Trophoblast cell (in vitro differentiated cells and primary cell): Measurements from ENCODE around the gene ANK2.

ENCODE experiments used
- DNase-seq, 2 donors: peaks; one replicate each; pipeline ENCODE4 v3.0.0-alpha.2; 2016
- H2AFZ ChIP-seq: 2 replicates; pipeline ENCODE4 v1.6.1; 2013; ENCODE audit warnings: low read length, moderate library complexity, mild to moderate bottlenecking; ENCODE audit not compliant: insufficient read depth, poor library complexity
- H2AK5ac ChIP-seq: 2 replicates; pipeline ENCODE4 v1.6.1; 2013; ENCODE audit warnings: mild to moderate bottlenecking, low read length
- H2BK120ac ChIP-seq: 2 replicates; pipeline ENCODE4 v1.6.1; 2013; ENCODE audit warnings: low read length, mild to moderate bottlenecking, moderate library complexity; ENCODE audit not compliant: insufficient read depth, poor library complexity
- H2BK12ac ChIP-seq: 2 replicates; pipeline ENCODE4 v1.6.1; 2013; ENCODE audit warnings: mild to moderate bottlenecking, low read length, moderate library complexity
- H2BK5ac ChIP-seq: 2 replicates; pipeline ENCODE4 v1.6.1; 2013; ENCODE audit warnings: low read length, low read depth, moderate library complexity, mild to moderate bottlenecking; ENCODE audit not compliant: poor library complexity
- H3K14ac ChIP-seq: 2 replicates; pipeline ENCODE4 v1.6.1; 2013; ENCODE audit warnings: mild to moderate bottlenecking, low read length
- H3K18ac ChIP-seq: 2 replicates; pipeline ENCODE4 v1.6.1; 2013; ENCODE audit warnings: mild to moderate bottlenecking, low read length
- H3K23ac ChIP-seq: 2 replicates; pipeline ENCODE4 v1.6.1; 2013; ENCODE audit warnings: low read length
- H3K27ac ChIP-seq: 2 replicates; pipeline ENCODE4 v1.5.1; 2013; ENCODE audit warnings: low read depth, mild to moderate bottlenecking, inconsistent platforms, low read length, moderate library complexity
- H3K27me3 ChIP-seq: 2 replicates; pipeline ENCODE4 v1.6.1; 2013; ENCODE audit warnings: inconsistent platforms, mild to moderate bottlenecking, low read length, moderate library complexity; ENCODE audit not compliant: insufficient read depth
- H3K36me3 ChIP-seq, 2 experiments: 1 replicate in 1 of 2; 2 replicates in 1 of 2; pipeline ENCODE4 v1.6.1; 2013; ENCODE audit warnings: low read length in 2 of 2, mild to moderate bottlenecking in 2 of 2, moderate library complexity in 1 of 2; ENCODE audit not compliant: insufficient read depth in 2 of 2, control insufficient read depth in 1 of 2
- H3K4ac ChIP-seq: 2 replicates; pipeline ENCODE4 v1.6.1; 2013; ENCODE audit warnings: low read depth, mild to moderate bottlenecking, low read length, moderate library complexity
- H3K4me1 ChIP-seq, 2 experiments: 1 replicate in 1 of 2; 2 replicates in 1 of 2; pipeline ENCODE4 v1.6.1; 2013; ENCODE audit warnings: low read length in 2 of 2, mild to moderate bottlenecking in 2 of 2, moderate library complexity in 1 of 2; ENCODE audit not compliant: insufficient read depth in 2 of 2, control insufficient read depth in 1 of 2
- H3K4me2 ChIP-seq: 2 replicates; pipeline ENCODE4 v1.6.1; 2013; ENCODE audit warnings: inconsistent platforms, mild to moderate bottlenecking, low read length, moderate library complexity
- H3K4me3 ChIP-seq: 2 replicates; pipeline ENCODE4 v1.5.1; 2013; ENCODE audit warnings: mild to moderate bottlenecking, low read depth, low read length, inconsistent platforms
- H3K79me1 ChIP-seq: one replicate; pipeline ENCODE4 v1.6.1; 2013; ENCODE audit warnings: low read length
- H3K79me2 ChIP-seq: 2 replicates; pipeline ENCODE4 v1.6.1; 2013; ENCODE audit warnings: low read length, mild to moderate bottlenecking; ENCODE audit not compliant: control insufficient read depth, insufficient read depth, poor library complexity
- H3K9ac ChIP-seq: 2 replicates; pipeline ENCODE4 v1.6.1; 2013; ENCODE audit warnings: mild to moderate bottlenecking, low read length
- H3K9me3 ChIP-seq: 2 replicates; pipeline ENCODE4 v1.6.1; 2013; ENCODE audit warnings: low read depth, mild to moderate bottlenecking, control low read depth, inconsistent platforms, low read length; ENCODE audit not compliant: insufficient read depth
- H4K12ac ChIP-seq: 2 replicates; pipeline ENCODE4 v1.6.1; 2013; ENCODE audit warnings: low read depth, mild to moderate bottlenecking, low read length, moderate library complexity
- H4K8ac ChIP-seq: 2 replicates; pipeline ENCODE4 v1.6.1; 2013; ENCODE audit warnings: low read depth, mild to moderate bottlenecking, low read length, moderate library complexity
- H4K91ac ChIP-seq: one replicate; pipeline ENCODE4 v1.6.1; 2013; ENCODE audit warnings: low read depth, mild to moderate bottlenecking, low read length, moderate library complexity
- WGBS: extraction: QIAGEN DNeasy Blood & Tissue Kit; methylation state at CpG from one replicate; pipeline ENCODE4 v1.1.7; 2013; ENCODE audit warnings: missing lambda C conversion rate; ENCODE audit not compliant: insufficient read length, insufficient coverage; ENCODE audit errors: extremely low coverage; 5-methylcytosine and 5-hydroxymethylcytosine counted together

The ANK2 gene

GRCh38 chr4:113293043-113293560 lies 243.6 kb downstream of the ANK2 start:
- Histone ChIP-seq H3K4me2 (no peak overlapping the region), H3K9me3 (no peaks in the 10 kb centered on the region), H3K27ac (no peak overlapping the region), H3K4me1 (peaks cover 2 to 3% of the 10 kb centered on the region in 2 experiments), H4K12ac (no peak overlapping the region), H2BK12ac (no peak overlapping the region), H2BK120ac (no peak overlapping the region), H3K36me3 (no peaks in the 10 kb centered on the region), H3K14ac (no peak overlapping the region), H3K18ac (no peak overlapping the region), H2AFZ (no peak overlapping the region), H2BK5ac (no peak overlapping the region), H3K79me1 (no peaks in the 10 kb centered on the region), H3K27me3 (no peaks in the 10 kb centered on the region), H3K79me2 (no peaks in the 10 kb centered on the region), H4K8ac (no peak overlapping the region), H3K23ac (no peak overlapping the region), H2AK5ac (no peak overlapping the region), H3K4me3 (no peak overlapping the region), H4K91ac (no peak overlapping the region), H3K9ac (no peak overlapping the region), H3K4ac (no peak overlapping the region)
- WGBS: no CpG with 5 or more reads among the region's 9 CpGs
- DNase-seq: no peak

- H3K9ac ChIP-seq: no peak overlapping the region
- H2BK12ac ChIP-seq: no peak overlapping the region
- WGBS: no CpG with 5 or more reads among the region's 4 CpGs
These were observed 244.2 kb downstream of the ANK2 start for GRCh38 chr4:113293674-113294073.

GRCh38 chr4:113294908-113295307 lies 245.5 kb downstream of the ANK2 start:
- Histone ChIP-seq H3K36me3 (no peaks in the 10 kb centered on the region), H3K14ac (no peak overlapping the region), H3K79me1 (no peaks in the 10 kb centered on the region), H2BK5ac (no peak overlapping the region), H3K23ac (no peak overlapping the region), H4K91ac (no peak overlapping the region), H2AFZ (no peak overlapping the region), H3K79me2 (no peaks in the 10 kb centered on the region), H4K8ac (no peak overlapping the region), H3K4me1 (peaks cover 2 to 3% of the 10 kb centered on the region in 2 experiments), H2AK5ac (no peak overlapping the region), H4K12ac (no peak overlapping the region), H2BK12ac (no peak overlapping the region), H3K18ac (no peak overlapping the region), H3K4ac (no peak overlapping the region), H3K27me3 (no peaks in the 10 kb centered on the region), H3K27ac (no peak overlapping the region), H3K4me2 (no peak overlapping the region), H2BK120ac (no peak overlapping the region), H3K4me3 (no peak overlapping the region), H3K9ac (no peak overlapping the region), H3K9me3 (no peaks in the 10 kb centered on the region)
- no peak for DNase-seq
- WGBS: no CpG with 5 or more reads among the region's 1 CpG

More at GRCh38 chr4:113293674-113294073, 244.2 kb downstream of the ANK2 start:
- Histone ChIP-seq H3K4me3 (no peak overlapping the region), H3K27me3 (no peaks in the 10 kb centered on the region), H2AFZ (no peak overlapping the region), H3K9me3 (no peaks in the 10 kb centered on the region), H3K4me2 (no peak overlapping the region), H3K4ac (no peak overlapping the region), H4K12ac (no peak overlapping the region), H3K79me1 (no peaks in the 10 kb centered on the region), H3K14ac (no peak overlapping the region), H3K27ac (no peak overlapping the region), H3K79me2 (no peaks in the 10 kb centered on the region), H4K91ac (no peak overlapping the region), H2BK120ac (no peak overlapping the region), H2BK5ac (no peak overlapping the region), H3K4me1 (peaks cover 2 to 3% of the 10 kb centered on the region in 2 experiments), H3K36me3 (no peaks in the 10 kb centered on the region), H3K18ac (no peak overlapping the region), H3K23ac (no peak overlapping the region), H2AK5ac (no peak overlapping the region), H4K8ac (no peak overlapping the region)
- DNase-seq: no peak

GRCh38 chr4:113300471-113300928 lies 251.0 kb downstream of the ANK2 start:
- Histone ChIP-seq H2AFZ (no peak overlapping the region), H3K4me3 (no peak overlapping the region), H3K4ac (no peak overlapping the region), H2BK5ac (no peak overlapping the region), H3K36me3 (no peaks in the 10 kb centered on the region), H2BK12ac (no peak overlapping the region), H3K14ac (no peak overlapping the region), H3K9ac (no peak overlapping the region), H2BK120ac (no peak overlapping the region), H3K27me3 (no peaks in the 10 kb centered on the region), H3K4me1 (no peaks in the 10 kb centered on the region), H3K9me3 (no peaks in the 10 kb centered on the region), H3K79me2 (no peaks in the 10 kb centered on the region), H3K18ac (no peak overlapping the region), H3K27ac (no peak overlapping the region), H2AK5ac (no peak overlapping the region), H3K4me2 (no peak overlapping the region), H4K91ac (no peak overlapping the region), H3K79me1 (no peaks in the 10 kb centered on the region), H3K23ac (no peak overlapping the region), H4K12ac (no peak overlapping the region), H4K8ac (no peak overlapping the region)
- peak in 1 of 2 donors; percentile 14 for DNase-seq
- no CpG with 5 or more reads among the region's 5 CpGs for WGBS
